Fibroblast of lung (primary cell): ENCODE measurements around the gene ZRSR2.

Experiments
- EZH2 ChIP-seq: IDR thresholded peaks from 2 replicates; pipeline ENCODE4 v1.5.1; 2012; ENCODE audit warnings: low read length, control low read depth, mild to moderate bottlenecking; ENCODE audit errors: missing control alignments
- TF ChIP-seq, protein P1 (sequence below), 2 donors: IDR thresholded peaks in 1 of 2; conservative IDR thresholded peaks in 1 of 2; 1 replicate in 1 of 2; 2 replicates in 1 of 2; pipeline ENCODE4 v1.5.1; 2011 to 2012; ENCODE audit warnings: low read length in 2 of 2, control low read depth in 1 of 2, inconsistent platforms in 1 of 2, low read depth in 1 of 2, mild to moderate bottlenecking in 1 of 2

DNA sequence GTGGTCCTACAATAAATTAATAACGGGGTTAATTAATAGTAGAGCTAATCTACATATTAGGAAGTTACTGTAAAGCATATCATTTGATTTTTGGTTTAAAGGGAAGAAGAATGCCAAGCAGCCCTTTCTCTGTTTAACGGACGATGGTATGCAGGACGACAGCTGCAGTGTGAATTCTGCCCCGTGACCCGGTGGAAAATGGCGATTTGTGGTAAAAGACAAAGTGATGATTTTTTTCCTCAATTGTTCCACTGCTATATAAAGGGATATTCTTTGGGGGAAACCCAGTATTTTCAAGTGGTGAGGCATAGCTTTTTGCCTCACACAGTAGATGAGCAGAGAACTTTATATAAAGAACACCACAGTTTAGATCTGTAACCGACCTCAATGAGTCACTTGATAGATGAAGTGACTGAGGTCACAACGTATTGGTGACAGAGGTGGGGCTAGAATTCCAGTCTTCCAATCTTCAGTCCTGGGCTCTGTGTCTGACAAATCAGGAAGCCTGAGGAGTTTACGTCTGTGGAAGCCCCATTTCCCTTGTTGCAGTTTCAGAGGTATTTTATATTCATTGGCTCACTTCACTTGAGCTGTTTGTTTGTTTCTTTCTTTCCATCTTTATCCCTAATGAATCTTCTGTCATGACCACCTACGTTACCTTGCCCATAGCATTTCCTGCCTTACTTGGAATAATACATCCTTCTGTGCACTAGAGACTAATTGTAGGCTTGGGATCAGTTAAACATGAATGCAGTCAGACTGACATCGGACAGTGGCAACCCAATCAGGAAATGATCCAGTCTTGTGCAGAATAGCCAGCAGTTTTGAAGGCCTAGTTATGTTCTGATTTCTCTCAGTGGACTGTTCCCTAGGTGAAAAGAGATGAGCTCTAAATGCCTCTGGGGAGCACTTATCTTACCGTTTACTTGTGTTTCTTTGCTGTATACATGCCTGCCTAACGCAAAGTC is 30.1 kb downstream of the ZRSR2 start:
- TF ChIP-seq, protein P1, sequence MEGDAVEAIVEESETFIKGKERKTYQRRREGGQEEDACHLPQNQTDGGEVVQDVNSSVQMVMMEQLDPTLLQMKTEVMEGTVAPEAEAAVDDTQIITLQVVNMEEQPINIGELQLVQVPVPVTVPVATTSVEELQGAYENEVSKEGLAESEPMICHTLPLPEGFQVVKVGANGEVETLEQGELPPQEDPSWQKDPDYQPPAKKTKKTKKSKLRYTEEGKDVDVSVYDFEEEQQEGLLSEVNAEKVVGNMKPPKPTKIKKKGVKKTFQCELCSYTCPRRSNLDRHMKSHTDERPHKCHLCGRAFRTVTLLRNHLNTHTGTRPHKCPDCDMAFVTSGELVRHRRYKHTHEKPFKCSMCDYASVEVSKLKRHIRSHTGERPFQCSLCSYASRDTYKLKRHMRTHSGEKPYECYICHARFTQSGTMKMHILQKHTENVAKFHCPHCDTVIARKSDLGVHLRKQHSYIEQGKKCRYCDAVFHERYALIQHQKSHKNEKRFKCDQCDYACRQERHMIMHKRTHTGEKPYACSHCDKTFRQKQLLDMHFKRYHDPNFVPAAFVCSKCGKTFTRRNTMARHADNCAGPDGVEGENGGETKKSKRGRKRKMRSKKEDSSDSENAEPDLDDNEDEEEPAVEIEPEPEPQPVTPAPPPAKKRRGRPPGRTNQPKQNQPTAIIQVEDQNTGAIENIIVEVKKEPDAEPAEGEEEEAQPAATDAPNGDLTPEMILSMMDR (conservative IDR thresholded peaks at IDR 0.05 in 1 of 2, IDR thresholded peaks at IDR 0.05 in 1 of 2; ENCODE audit: low read depth in 1 of 2, low read length in 2 of 2): no peak
- no peak for TF ChIP-seq EZH2
